HL-60 (cell line): ENCODE results near the gene ENKD1.

ENCODE experiments used
- DNase-seq, 2 experiments: peaks; one replicate each; pipeline ENCODE4 v3.0.0-alpha.2; 2010 to 2020; ENCODE audit warnings: low read depth in 1 of 2, low spot score in 1 of 2
- H3K27ac ChIP-seq: fragments of 250-450 bp; sonication (Bioruptor Pico); replicated peaks from 2 replicates; pipeline ENCODE4 v1.5.1; 2020; ENCODE audit warnings: mild to moderate bottlenecking, moderate library complexity
- H3K27me3 ChIP-seq: fragments of 250-450 bp; sonication (Bioruptor Pico); 2 replicates; pipeline ENCODE4 v1.5.1; 2021; ENCODE audit warnings: mild to moderate bottlenecking, moderate library complexity; ENCODE audit not compliant: insufficient read depth, poor library complexity, severe bottlenecking
- H3K4me3 ChIP-seq: replicated peaks from 2 replicates; pipeline ENCODE4 v1.5.1; 2011; ENCODE audit warnings: mild to moderate bottlenecking, control low read depth, low read length; ENCODE audit not compliant: insufficient read depth
- GABPA ChIP-seq: IDR thresholded peaks from 2 replicates; pipeline ENCODE4 v1.6.1; 2012; ENCODE audit warnings: low read depth
- POLR2AphosphoS5 ChIP-seq: IDR thresholded peaks from 2 replicates; pipeline ENCODE4 v1.6.1; 2012; ENCODE audit warnings: low read depth
- SPI1 ChIP-seq: IDR thresholded peaks from 2 replicates; pipeline ENCODE4 v1.6.1; 2012; ENCODE audit warnings: low read depth, mild to moderate bottlenecking, borderline replicate concordance
- TF ChIP-seq, protein P1 (sequence below): IDR thresholded peaks from one replicate; pipeline ENCODE4 v1.5.1; 2011; ENCODE audit warnings: low read length, control low read depth, inconsistent platforms; ENCODE audit not compliant: insufficient read depth
- TF ChIP-seq, protein P2 (sequence below): IDR thresholded peaks from 2 replicates; pipeline ENCODE4 v1.6.1; 2012; ENCODE audit warnings: low read depth; ENCODE audit not compliant: insufficient replicate concordance

The ENKD1 gene

DNA sequence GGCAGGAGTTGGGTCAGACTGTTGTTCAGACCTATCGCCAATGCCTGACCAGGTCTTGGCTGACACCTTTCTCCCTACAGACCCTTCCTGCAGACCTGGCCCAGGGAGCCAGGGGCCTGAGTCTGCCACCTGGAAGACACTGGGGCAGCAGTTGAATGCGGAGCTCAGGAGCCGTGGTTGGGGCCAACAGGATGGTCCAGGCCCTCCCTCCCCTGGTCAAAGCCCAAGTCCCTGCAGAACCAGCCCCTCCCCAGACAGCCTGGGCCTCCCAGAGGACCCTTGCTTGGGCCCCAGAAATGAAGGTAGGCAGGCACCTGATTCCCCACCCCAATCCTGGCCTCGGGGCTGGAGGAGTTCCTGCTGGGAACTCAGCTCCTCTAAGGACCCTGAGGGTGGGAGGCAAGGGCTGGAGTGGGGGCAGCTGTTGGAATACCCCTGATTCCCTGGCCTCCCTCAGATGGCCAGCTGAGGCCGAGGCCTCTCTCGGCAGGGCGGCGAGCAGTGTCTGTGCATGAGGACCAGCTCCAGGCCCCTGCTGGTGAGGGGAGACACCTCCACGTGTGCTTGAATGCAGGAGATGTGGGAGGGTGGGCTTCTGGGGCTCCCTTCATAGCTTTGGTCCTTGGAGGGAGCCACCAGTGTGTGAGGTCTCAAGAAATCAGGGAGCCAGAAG, 10.1 kb downstream of the ENKD1 start:
- Histone ChIP-seq H3K27ac (no peak overlapping the region), H3K4me3 (no peak overlapping the region), H3K27me3 (no peaks in the 10 kb centered on the region)
- no peak for DNase-seq
- TF ChIP-seq, protein P1, sequence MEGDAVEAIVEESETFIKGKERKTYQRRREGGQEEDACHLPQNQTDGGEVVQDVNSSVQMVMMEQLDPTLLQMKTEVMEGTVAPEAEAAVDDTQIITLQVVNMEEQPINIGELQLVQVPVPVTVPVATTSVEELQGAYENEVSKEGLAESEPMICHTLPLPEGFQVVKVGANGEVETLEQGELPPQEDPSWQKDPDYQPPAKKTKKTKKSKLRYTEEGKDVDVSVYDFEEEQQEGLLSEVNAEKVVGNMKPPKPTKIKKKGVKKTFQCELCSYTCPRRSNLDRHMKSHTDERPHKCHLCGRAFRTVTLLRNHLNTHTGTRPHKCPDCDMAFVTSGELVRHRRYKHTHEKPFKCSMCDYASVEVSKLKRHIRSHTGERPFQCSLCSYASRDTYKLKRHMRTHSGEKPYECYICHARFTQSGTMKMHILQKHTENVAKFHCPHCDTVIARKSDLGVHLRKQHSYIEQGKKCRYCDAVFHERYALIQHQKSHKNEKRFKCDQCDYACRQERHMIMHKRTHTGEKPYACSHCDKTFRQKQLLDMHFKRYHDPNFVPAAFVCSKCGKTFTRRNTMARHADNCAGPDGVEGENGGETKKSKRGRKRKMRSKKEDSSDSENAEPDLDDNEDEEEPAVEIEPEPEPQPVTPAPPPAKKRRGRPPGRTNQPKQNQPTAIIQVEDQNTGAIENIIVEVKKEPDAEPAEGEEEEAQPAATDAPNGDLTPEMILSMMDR = no peak
- no peak for TF ChIP-seq SPI1
- TF ChIP-seq POLR2AphosphoS5 = no peak
- TF ChIP-seq, protein P2, sequence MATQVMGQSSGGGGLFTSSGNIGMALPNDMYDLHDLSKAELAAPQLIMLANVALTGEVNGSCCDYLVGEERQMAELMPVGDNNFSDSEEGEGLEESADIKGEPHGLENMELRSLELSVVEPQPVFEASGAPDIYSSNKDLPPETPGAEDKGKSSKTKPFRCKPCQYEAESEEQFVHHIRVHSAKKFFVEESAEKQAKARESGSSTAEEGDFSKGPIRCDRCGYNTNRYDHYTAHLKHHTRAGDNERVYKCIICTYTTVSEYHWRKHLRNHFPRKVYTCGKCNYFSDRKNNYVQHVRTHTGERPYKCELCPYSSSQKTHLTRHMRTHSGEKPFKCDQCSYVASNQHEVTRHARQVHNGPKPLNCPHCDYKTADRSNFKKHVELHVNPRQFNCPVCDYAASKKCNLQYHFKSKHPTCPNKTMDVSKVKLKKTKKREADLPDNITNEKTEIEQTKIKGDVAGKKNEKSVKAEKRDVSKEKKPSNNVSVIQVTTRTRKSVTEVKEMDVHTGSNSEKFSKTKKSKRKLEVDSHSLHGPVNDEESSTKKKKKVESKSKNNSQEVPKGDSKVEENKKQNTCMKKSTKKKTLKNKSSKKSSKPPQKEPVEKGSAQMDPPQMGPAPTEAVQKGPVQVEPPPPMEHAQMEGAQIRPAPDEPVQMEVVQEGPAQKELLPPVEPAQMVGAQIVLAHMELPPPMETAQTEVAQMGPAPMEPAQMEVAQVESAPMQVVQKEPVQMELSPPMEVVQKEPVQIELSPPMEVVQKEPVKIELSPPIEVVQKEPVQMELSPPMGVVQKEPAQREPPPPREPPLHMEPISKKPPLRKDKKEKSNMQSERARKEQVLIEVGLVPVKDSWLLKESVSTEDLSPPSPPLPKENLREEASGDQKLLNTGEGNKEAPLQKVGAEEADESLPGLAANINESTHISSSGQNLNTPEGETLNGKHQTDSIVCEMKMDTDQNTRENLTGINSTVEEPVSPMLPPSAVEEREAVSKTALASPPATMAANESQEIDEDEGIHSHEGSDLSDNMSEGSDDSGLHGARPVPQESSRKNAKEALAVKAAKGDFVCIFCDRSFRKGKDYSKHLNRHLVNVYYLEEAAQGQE = no peak
- no peak for TF ChIP-seq GABPA

DNA sequence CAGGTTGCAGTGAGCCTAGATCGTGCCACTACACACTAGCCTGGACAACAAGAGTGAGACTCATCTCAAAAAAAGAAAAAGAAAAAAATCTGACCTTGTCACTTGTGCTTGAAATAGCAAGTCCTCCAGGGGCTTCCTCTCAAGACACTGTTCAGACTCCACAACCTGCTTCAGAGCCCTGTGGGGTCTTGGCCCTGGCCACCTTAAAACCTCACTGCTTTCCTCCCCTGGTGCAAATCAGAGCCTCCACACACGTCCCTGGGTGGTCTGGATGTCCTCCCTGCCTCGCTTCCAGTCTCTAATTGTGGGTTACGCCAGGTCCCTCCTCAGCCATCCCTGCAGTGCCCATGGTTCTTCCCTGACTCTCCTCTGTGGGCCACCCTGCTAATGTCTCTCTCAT, 11.2 kb downstream of the ENKD1 start:
- Histone ChIP-seq H3K4me3 (no peak overlapping the region), H3K27me3 (no peaks in the 10 kb centered on the region), H3K27ac (no peak overlapping the region)
- no peak for DNase-seq
- TF ChIP-seq, protein P2 = no peak
- TF ChIP-seq, protein P1 = no peak
- no peak for TF ChIP-seq GABPA
- TF ChIP-seq POLR2AphosphoS5 = no peak

DNA sequence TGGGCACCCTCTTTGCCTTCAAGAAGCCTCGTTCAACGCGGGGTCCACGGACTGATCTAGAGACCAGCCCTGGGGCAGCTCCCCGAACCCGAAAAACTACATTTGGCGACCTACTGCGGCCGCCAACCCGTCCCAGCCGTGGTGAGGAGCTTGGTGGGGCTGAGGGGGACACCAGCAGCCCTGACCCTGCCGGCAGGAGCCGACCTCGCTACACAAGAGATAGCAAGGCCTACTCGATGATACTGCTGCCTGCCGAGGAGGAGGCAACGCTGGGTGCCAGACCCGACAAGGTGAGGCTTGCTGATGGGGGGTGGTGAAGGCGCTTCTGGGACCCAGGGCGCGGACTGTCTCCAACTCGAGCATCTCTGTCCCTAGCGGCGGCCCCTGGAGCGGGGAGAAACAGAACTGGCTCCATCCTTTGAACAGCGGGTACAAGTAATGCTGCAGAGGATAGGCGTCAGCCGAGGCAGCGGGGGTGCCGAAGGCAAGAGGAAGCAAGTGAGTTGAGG, 12.1 kb downstream of the ENKD1 start:
- H3K27ac ChIP-seq = no peak overlapping the region
- H3K27me3 ChIP-seq = no peaks in the 10 kb centered on the region

More for the DNA sequence above, 12.1 kb downstream of the ENKD1 start:
- no peak for DNase-seq
- TF ChIP-seq, protein P1 = no peak
- TF ChIP-seq POLR2AphosphoS5 (no peak), GABPA (no peak), SPI1 (no peak)
- TF ChIP-seq, protein P2 = no peak
- no peak overlapping the region for H3K4me3 ChIP-seq
